ENCODE results near the gene TK2.

DNA sequence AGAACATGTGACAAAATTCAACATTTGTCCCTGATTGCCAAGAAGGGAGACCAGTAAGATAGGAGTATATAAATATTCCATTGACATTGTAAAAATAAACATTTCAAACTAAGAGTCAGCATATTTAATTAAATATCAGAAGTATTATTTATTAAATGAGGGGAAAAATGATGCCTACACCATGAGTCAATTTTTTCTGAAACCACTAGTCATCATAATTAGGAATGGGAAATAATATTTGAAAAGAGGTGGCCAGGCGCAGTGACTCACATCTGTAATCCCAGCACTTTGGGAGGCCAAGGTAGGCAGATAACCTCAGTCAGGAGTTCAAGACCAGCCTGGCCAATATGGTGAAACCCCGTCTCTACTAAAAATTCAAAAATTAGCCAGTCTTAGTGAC is 18.4 kb upstream of the TK2 start:
- no peak for TF ChIP-seq POLR2AphosphoS5 (IDR thresholded peaks at IDR 0.05)
- TF ChIP-seq, protein P1, sequence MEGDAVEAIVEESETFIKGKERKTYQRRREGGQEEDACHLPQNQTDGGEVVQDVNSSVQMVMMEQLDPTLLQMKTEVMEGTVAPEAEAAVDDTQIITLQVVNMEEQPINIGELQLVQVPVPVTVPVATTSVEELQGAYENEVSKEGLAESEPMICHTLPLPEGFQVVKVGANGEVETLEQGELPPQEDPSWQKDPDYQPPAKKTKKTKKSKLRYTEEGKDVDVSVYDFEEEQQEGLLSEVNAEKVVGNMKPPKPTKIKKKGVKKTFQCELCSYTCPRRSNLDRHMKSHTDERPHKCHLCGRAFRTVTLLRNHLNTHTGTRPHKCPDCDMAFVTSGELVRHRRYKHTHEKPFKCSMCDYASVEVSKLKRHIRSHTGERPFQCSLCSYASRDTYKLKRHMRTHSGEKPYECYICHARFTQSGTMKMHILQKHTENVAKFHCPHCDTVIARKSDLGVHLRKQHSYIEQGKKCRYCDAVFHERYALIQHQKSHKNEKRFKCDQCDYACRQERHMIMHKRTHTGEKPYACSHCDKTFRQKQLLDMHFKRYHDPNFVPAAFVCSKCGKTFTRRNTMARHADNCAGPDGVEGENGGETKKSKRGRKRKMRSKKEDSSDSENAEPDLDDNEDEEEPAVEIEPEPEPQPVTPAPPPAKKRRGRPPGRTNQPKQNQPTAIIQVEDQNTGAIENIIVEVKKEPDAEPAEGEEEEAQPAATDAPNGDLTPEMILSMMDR (IDR thresholded peaks at IDR 0.05): no peak
- no peak for TF ChIP-seq POLR2A (IDR thresholded peaks at IDR 0.05)

Measured in breast epithelium (tissue), 3 donors.